GF-D8 (cell line): ENCODE results near the gene KBTBD3.
"Not testable (repeated sequence)": the region's sequence is repeated elsewhere in the genome, so short reads cannot be mapped to it uniquely, and the experiment has no call there.

Experiments used
- DNase-seq: peaks from one replicate; lab custom pipeline; 2025; lab: John Stamatoyannopoulos, UW

Gene KBTBD3

GRCh38 chr11:106011481-106011880, 65.7 kb downstream of the KBTBD3 start:
- DNase-seq, result no peak

DNA sequence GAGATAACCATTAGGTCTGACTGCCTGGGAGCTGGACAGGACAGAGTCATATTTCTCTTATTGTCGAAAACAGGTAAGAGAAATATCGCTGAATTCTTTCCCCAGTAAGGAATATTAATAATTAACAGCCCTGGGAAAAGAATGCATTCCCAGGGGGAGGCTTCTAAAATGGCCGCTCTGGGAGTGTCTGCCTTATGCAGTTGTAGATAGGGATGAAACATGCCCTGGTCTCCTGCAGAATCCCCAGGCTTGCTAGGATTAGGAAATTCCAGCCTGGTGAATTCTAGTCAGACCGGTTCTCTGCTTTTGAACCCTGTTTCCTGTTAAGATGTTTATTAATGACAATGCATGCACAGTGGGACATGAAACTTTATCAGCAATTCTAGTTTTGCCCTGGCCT, 74.1 kb downstream of the KBTBD3 start:
- DNase-seq, result not testable (repeated sequence)

DNA sequence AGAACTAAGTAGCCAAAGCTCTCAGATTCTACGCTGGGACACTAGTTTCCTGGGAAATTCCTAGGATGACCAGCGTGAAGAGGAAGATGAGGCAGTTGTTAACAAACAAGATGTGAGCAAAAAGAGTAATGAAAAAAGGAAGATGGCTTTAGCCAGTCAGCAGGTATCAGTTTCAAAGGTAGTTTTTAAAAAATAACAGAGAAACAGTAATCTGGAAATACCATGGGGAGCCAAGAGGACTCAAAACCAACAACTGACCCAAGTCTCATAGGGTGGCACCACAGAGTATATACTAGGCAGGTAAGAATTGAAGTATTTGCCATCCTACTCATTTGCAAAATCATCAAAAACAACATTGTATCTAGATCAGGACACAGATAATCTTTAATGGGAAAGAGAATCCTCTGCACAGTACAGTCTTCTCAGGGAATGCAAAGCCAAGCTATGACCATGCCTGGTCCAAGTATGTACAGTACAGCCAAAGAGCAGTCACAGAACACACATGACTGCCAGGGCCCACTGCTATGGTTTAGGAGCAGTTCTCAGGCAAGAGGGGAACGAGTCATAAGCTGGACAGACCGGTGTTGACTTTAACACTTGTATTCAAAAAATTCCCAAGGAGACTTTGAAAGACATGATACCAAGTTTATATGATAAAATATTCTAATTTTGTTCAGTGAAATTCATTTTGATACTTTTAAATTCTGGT, 75.7 kb downstream of the KBTBD3 start:
- DNase-seq, result no peak
